ENCODE results near the gene MBOAT2.

DNA sequence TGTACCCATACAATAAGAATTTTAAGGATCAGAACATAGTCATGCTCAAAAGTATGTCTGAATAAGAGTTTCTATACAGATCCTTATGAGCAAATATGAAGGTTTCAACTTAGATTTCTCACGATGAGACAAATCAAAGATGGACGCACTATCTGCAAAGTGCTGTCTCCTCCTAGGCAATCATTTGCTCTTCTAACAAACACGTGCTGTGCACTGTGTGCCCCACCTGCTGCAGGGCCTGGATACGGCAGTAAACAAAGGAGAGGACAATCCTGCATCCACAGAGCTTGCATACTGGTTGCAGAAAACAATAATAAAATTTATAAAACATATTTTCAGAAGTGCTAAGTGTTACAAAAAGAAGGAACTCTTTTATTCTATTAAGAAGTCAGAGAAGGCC, 126.2 kb downstream of the MBOAT2 start:
- no peak for TF ChIP-seq CTCF (conservative IDR thresholded peaks at IDR 0.05; ENCODE audit: low read depth, low read length)
- no peak for TF ChIP-seq EZH2 (IDR thresholded peaks at IDR 0.05; ENCODE audit: low read length, unreplicated experiment)
- TF ChIP-seq EZH2phosphoT487 (IDR thresholded peaks at IDR 0.05; ENCODE audit: borderline replicate concordance, low read length), result no peak
